Prostate gland (tissue), 2 donors: ENCODE data around the gene ARHGAP32. TPM values are rescaled to one million over a fixed set of nuclear protein-coding genes. Genes with fewer than 3 reads are reported as not detected.

ENCODE experiments used
- DNase-seq: peaks from one replicate; pipeline ENCODE4 v3.0.0-alpha.2; 2019; ENCODE audit warnings: low spot score
- H3K27ac ChIP-seq, 2 donors: fragments of 200-600 bp; sonication (generic); 2 replicates each; pipeline ENCODE4 v1.5.1; 2017 to 2019
- H3K27me3 ChIP-seq: fragments of 200-600 bp; sonication (generic); replicated peaks from 2 replicates; pipeline ENCODE4 v1.5.1; 2019; ENCODE audit not compliant: insufficient read depth
- H3K36me3 ChIP-seq, 2 donors: fragments of 200-600 bp; sonication (generic); 1 replicate in 1 of 2; 2 replicates in 1 of 2; pipeline versions ENCODE4 v1.5.1 to v1.8.1; 2017 to 2019
- H3K4me1 ChIP-seq: fragments of 200-600 bp; sonication (generic); replicated peaks from 2 replicates; pipeline ENCODE4 v1.5.1; 2019
- H3K4me3 ChIP-seq, 2 donors: fragments of 200-600 bp; sonication (generic); 2 replicates each; pipeline ENCODE4 v1.5.1; 2017 to 2019
- H3K9me3 ChIP-seq: fragments of 200-600 bp; sonication (generic); 2 replicates; pipeline ENCODE4 v1.5.1; 2017
- CTCF ChIP-seq, 4 experiments: fragments of 200-600 bp in 2 of 4; fragments of 450-650 bp in 2 of 4; sonication (generic) in 2 of 4; IDR thresholded peaks; 1 replicate in 3 of 4; 2 replicates in 1 of 4; pipeline ENCODE4 v1.5.1; 2016 to 2019; ENCODE audit warnings: antibody characterized with exemption in 4 of 4, mild to moderate bottlenecking in 2 of 4, moderate library complexity in 2 of 4
- POLR2A ChIP-seq: fragments of 450-650 bp; IDR thresholded peaks from one replicate; pipeline ENCODE4 v1.6.1; 2016; ENCODE audit warnings: antibody characterized with exemption, mild to moderate bottlenecking
- POLR2AphosphoS5 ChIP-seq: sonication (generic); formaldehyde crosslinking; IDR thresholded peaks from one replicate; pipeline ENCODE4 v1.6.1; 2017; ENCODE audit warnings: antibody characterized with exemption
- WGBS: methylation state at CpG from one replicate; pipeline ENCODE4 v1.1.5; 2018; 5-methylcytosine and 5-hydroxymethylcytosine counted together
- intact Hi-C: fragments of 100-400 bp; cut with DNase I; formaldehyde crosslinking; loops from one replicate; pipeline ENCODE4 v1.14.2; 2022
- total RNA-seq, 2 donors: library from RNA; depleted of rRNA; stranded (reverse); fragments of >200 nt; gene quantifications; one replicate each; pipeline ENCODE4 v1.1.0, GENCODE V29; 2016

The ARHGAP32 gene
- total RNA-seq, 2 donors from 2014 or later: 20.8 to 42.6 TPM

GRCh38 chr11:128940156-128940555, 252.0 kb downstream of the ARHGAP32 start:
- TF ChIP-seq POLR2A (no peak), CTCF (IDR thresholded peaks at IDR 0.05) (no peak), POLR2AphosphoS5 (peak; percentile 22)
- Histone ChIP-seq H3K36me3 (no peaks in the 10 kb centered on the region), H3K4me1 (no peaks in the 10 kb centered on the region), H3K27ac (peak overlapping the region; percentile 23 to 67), H3K27me3 (no peaks in the 10 kb centered on the region), H3K9me3 (no peaks in the 10 kb centered on the region), H3K4me3 (no peak overlapping the region)
- intact Hi-C loops: no loop called here
- peak; percentile 38 for DNase-seq
- WGBS: 30% methylated on average over 5 of the region's 5 CpGs

- intact Hi-C loops: no loop called here
Observed at GRCh38 chr11:128939591-128939990, 252.5 kb downstream of the ARHGAP32 start.

GRCh38 chr11:128938156-128938885, 253.8 kb downstream of the ARHGAP32 start:
- intact Hi-C loops: no loop called here
- no peaks in the 10 kb centered on the region for H3K9me3 ChIP-seq
- no peaks in the 10 kb centered on the region for H3K4me1 ChIP-seq
- H3K27ac ChIP-seq: no peak overlapping the region
- DNase-seq: no peak
- no peaks in the 10 kb centered on the region for H3K36me3 ChIP-seq
- no peak overlapping the region for H3K4me3 ChIP-seq
- WGBS: 87% methylated on average over 16 of the region's 16 CpGs
- no peaks in the 10 kb centered on the region for H3K27me3 ChIP-seq
- no peak for TF ChIP-seq POLR2A
- no peak for TF ChIP-seq POLR2AphosphoS5
- no peak for TF ChIP-seq CTCF (IDR thresholded peaks at IDR 0.05)

More at GRCh38 chr11:128939591-128939990, 252.5 kb downstream of the ARHGAP32 start:
- Histone ChIP-seq H3K9me3 (no peaks in the 10 kb centered on the region), H3K4me3 (no peak overlapping the region), H3K27ac (no peak overlapping the region), H3K36me3 (no peaks in the 10 kb centered on the region), H3K27me3 (no peaks in the 10 kb centered on the region), H3K4me1 (no peaks in the 10 kb centered on the region)
- no peak for DNase-seq
- TF ChIP-seq POLR2A (no peak), POLR2AphosphoS5 (no peak), CTCF (IDR thresholded peaks at IDR 0.05) (no peak)
- 35% methylated on average over 11 of the region's 11 CpGs for WGBS

- intact Hi-C loops: no loop called here
- TF ChIP-seq POLR2AphosphoS5 (no peak), CTCF (IDR thresholded peaks at IDR 0.05) (no peak), POLR2A (no peak)
- H3K27ac ChIP-seq: no peak overlapping the region
- H3K36me3 ChIP-seq: no peaks in the 10 kb centered on the region
- no peak overlapping the region for H3K4me3 ChIP-seq
- DNase-seq: no peak
- H3K27me3 ChIP-seq: no peaks in the 10 kb centered on the region
- no peaks in the 10 kb centered on the region for H3K4me1 ChIP-seq
- no peaks in the 10 kb centered on the region for H3K9me3 ChIP-seq
- WGBS: 76% methylated on average over 9 of the region's 9 CpGs
Observed at GRCh38 chr11:128937480-128937879, 254.6 kb downstream of the ARHGAP32 start.
